Measurements from ENCODE around the gene PRSS16.
"Not testable (repeated sequence)": the region's sequence is repeated elsewhere in the genome, so short reads cannot be mapped to it uniquely, and the experiment has no call there.

PRSS16 gene

DNA sequence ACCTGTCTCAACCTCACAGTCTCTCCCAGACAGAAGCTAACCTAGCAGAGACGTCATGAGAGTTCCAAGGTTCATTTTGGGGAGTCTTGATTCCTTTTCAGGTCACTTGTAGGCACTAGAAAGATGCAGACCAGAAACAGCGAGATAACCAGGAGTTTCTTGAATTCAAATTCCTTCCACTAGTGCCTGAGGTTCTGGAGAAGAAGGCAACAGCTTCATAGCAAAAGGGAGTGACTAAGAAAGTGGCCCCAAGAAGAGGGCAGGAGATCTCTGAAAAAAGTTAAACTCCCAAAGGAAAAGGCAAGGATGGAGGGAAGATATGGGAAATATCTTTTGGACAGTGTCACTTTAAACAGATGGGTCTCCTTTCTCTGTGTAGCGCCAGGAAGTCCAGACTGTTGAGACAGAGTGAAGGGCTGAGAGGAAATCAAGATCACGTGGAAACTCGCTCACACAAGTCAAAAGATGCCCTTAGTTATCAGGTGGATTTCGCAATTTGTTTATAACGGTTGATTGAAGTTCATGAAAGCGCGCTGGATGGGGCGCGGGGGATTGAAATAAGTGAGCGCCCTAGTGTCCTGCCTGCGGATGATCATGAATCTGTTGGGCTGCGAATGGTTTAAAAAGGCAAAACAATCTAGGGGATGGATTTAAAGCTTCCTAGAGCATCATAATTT lies 4.8 kb upstream of the PRSS16 start:
- DNase-seq (ENCODE audit: low read depth in 2 of 2), result no peak

DNA sequence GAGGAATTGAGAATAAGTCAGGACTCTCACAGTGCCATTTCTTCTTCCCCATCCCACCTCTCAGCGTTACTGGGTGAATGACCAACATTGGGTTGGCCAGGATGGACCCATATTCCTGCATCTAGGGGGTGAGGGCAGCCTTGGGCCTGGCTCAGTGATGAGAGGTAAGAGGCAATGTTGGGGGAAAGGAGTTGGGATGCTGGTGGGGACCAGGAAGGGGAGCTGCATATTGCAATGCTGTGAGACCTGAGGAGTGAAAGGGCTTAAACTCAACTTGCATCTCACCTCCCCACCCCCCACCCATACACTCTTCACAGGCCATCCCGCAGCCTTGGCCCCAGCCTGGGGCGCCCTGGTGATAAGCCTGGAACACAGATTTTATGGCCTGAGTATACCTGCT lies 1.3 kb downstream of the PRSS16 start:
- DNase-seq (ENCODE audit: low read depth in 2 of 2), result no peak

DNA sequence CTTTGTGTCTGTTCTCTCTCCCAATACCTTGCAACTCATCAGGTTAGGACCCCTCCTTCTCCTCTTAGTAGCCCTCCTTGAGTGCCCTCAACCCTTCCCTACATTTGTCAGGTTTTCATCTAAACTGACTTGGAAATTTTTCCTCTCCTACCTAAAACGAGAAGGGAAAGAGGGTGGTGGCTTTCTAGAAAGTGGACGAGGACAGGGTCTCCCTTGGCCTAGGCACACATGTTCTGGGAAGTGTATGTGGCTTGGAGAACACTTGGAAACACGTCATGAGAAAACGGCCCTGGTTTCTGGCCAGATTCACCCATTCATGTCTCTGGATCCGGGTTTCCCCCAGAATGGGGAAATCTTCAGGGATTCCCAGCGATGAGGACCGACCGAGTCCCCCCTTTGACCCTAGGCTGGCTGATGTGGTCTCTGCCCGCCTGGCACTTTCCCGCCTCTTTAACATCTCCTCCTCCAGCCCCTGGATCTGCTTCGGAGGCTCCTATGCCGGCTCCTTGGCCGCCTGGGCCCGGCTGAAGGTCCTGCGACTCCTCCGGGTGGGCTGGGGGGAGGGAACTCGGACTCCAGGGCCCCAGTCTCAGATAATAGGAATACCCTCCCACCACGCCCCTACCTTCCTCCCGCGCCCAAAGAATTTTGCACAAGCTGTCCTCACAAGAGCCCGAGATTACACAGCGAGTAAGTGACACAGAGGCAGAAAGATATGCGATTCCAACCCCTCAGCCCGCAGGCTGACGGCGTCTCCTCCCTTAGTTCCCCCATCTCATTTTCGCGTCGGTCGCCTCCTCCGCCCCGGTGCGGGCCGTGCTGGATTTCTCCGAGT lies 3.0 kb downstream of the PRSS16 start:
- DNase-seq (ENCODE audit: low read depth in 2 of 2), result no peak

DNA sequence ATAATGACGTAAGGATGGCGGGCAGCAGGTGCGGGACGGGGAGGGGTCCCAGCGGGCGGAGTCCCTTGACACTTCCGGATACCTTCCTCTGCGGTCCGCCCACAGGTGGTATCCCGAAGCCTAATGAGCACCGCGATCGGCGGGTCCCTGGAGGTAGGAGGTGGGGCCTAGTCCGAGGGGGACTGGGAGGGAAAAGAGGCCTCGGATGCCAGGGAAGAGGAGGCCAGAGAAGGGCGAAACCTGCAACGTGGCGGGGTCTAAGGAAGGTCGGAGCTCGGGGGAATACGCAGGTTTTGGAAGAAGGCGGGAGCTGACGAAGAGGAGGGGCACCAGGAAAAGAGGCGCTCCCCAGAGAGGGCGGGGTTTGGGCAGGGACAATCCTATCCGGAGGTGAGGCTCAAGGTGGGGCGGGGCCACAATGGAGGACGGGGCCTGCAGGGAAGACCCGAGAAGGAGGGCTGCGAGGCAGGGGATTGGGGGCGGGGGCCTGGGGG lies 3.7 kb downstream of the PRSS16 start:
- DNase-seq (ENCODE audit: low read depth in 2 of 2), result peak; percentile 43 to 59

DNA sequence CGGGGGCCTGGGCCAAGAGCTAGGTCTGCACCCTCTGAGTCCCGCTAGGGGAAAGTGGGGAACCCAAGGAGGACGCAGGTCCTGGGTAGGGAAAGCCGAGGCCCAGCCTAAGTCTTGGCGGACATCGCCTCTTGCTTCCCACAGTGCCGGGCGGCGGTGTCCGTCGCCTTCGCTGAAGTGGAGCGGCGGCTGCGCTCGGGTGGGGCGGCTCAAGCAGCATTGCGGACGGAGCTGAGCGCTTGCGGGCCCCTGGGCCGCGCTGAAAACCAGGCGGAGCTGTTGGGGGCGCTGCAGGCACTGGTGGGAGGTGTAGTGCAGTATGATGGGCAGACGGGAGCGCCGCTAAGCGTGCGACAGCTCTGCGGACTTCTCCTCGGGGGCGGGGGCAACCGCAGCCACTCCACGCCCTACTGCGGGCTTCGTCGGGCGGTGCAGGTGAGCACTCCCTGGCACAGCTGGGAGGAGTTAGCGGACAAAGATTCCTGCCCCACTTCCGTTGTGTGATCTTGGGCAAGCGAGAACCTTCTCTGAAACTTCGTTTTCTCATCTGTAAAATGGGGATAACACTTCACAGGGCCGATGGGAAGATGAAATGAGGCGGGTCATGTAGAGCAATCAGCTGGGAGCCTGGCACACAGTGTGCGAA lies 4.2 kb downstream of the PRSS16 start:
- peak; percentile 30 to 47 for DNase-seq (ENCODE audit: low read depth in 2 of 2)

DNA sequence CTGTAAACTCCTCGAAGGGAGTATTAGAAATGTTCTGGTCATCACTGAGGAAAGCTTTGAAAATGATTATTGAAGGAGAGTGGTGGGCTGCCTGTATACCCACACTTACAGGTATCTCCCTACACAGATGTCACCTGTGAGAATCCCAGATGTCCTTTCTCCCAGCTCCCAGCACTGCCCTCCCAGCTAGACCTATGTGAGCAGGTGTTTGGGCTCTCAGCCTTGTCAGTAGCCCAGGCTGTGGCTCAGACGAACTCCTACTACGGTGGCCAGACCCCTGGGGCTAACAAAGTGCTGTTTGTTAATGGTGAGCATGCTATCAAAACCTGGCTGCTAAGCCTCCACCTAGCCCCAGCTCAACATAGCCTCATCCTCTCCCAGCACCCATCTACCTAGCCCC lies 7.1 kb downstream of the PRSS16 start:
- DNase-seq (ENCODE audit: low read depth in 2 of 2), result no peak

DNA sequence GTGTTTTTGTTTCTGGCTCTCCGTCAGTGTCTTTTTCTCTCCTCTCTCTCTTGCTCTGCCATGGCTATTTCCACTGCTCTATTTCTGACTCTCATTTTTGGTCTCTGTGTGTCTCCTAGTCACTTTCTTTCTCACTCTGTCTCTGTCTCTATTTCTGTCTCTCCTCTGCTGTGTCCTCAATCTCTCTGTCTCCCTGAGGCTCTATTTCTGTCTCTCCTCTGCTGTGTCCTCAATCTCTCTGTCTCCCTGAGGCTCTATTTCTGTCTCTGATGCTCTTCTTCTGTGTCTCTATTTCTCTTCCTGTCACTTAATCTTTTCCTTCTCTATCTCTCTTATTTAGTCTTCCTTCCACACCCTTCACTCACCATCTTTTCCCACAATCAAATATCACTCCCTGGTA lies 8.4 kb downstream of the PRSS16 start:
- no peak for DNase-seq (ENCODE audit: low read depth in 2 of 2)

DNA sequence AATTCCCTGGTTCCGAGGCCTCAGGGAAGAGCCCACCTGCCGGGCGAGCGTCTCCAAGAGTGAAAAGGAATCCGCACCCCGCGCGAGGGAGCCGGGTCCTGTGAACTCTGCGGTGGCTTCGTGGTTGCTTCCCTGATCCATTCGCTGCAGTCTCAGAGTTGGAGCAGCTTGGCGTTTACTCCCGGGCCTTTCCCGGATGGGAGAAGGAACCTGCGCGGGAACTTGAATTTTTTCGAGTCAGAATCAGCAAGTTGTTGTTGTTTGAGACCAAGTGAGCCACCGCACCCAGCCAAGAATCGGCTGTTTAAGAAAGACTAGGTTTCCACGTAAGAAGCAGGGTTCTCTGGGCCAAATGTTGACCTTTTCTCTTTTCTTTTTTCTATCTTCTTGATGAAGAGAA lies 12.9 kb downstream of the PRSS16 start:
- no peak for DNase-seq (ENCODE audit: low read depth in 2 of 2)

DNA sequence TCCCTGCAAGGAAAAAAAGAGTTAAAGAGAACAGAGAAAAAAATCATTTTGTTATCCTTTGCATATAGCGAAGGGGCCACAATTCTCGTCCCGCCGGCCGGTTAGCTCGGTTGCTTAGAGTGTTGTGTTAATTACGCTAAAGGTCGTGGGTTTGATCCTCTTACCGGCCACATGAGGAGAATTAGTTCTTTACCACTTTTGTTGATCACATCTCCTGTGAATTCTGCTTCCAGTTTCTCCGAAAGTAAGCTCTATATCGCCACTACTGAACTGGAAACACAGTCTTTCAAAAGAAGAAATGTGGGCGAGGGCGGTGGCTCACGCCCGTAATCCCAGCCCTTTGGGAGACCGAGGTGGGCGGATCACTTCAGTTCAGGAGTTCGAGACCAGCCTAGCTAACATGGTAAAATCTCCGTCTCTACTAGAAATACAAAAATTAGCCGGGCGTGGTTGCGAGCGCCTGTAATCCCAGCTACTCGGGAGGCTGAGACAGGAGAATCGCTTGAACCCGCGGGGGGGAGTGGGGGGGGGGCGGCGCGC lies 13.4 kb downstream of the PRSS16 start:
- no peak for DNase-seq (ENCODE audit: low read depth in 2 of 2)

DNA sequence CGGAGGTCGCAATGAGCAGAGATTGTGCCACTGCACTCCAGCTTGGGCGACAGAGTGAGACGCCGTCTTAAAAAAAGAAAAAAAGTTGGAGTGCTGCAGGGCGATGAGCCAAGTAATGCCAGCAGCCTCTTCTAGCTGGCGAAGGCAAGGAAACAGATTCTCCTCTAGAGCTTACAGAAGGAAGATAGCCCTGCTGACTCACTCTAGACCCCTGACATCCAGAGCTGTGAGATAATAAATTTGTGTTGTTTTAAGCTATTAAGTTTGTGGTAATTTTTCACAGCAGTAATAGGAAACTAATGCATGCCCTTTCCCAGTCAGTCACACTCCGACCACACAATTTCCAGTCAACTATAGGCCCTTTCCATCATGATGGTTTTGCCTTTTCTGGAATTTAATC lies 16.4 kb downstream of the PRSS16 start:
- DNase-seq (ENCODE audit: low read depth in 2 of 2), result no peak

DNA sequence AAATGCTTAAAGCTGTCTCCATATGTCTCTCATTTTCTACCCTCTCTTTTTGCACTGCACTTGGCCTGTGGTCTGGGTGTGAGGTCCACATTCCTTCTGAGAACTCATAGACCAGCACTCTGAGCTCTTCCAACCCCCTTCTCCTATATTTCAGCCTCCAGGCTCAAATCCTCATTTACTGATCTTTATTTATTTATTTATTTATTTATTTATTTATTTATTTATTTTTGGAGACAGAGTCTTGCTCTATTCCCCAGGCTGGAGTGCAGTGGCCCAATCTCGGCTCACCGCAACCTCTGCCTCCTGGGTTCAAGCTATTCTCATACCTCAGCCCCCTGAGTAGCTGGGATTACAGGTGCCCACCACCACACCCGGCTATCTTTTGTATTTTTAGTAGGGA lies 19.5 kb downstream of the PRSS16 start:
- not testable (repeated sequence) for DNase-seq (ENCODE audit: low read depth in 2 of 2)

DNA sequence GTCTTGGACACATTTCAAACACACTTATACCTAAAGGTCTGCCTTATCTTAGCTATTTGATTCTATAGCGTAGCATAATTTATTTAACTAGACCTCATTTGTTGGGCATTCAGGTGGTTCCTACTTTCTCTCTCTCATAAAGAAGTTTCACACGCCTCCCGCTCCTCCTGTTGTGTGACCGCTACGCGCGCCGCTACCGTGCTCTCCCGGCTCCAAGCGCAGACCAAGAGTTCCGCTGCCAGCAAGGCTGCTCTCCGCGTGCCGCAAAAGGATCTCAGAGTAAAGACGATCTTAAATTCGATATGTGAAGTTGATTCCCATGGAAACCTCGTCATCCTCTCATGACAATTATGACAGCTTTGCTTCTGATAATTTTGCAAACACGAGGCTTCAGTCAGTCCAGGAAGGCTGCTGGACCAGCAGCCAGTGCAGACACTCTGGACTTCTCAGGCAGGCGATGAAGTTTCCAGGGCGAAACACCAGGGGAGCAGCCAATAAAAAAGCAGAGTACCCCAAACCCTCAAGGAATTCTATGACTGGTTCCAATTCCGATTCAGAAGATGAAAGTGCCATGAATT lies 20.4 kb downstream of the PRSS16 start:
- no peak for DNase-seq (ENCODE audit: low read depth in 2 of 2)

DNA sequence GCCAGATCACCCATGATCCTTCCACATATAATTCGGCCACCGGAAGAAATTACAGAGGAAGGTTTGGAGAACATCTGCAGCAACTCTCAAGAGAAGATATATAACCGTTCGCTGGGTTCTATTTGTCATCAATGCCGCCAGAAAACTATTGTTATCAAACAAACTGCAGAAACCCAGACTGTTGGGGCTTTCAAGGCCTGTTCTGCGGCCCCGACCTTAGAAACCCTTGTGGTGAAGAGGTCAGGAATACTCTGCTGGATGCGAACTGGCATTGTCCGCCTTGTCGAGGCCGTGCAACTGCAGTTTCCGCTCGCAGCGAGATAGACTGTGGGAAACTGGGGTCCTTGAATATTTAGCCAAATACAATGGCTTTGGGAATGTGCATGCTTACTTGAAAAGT lies 21.3 kb downstream of the PRSS16 start:
- no peak for DNase-seq (ENCODE audit: low read depth in 2 of 2)

DNA sequence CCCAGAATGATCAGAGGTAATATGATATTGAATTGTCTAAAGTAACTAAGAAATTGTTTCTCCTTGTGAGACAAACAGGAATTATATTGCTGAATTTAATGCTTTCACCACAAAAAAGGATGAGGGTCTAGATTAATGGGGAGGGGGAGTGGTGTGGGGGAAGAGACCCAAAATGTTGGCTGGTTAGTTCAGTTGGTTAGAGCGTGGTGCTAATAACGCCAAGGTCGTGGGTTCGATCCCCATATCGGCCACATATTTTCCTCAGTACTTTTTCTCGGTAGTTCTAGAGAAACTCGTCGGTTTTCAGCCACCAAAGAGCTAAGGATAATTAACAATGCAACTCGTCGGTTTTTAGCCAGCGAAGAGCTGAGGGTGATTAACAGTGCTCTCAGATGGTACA lies 26.3 kb downstream of the PRSS16 start:
- no peak for DNase-seq (ENCODE audit: low read depth in 2 of 2)

DNA sequence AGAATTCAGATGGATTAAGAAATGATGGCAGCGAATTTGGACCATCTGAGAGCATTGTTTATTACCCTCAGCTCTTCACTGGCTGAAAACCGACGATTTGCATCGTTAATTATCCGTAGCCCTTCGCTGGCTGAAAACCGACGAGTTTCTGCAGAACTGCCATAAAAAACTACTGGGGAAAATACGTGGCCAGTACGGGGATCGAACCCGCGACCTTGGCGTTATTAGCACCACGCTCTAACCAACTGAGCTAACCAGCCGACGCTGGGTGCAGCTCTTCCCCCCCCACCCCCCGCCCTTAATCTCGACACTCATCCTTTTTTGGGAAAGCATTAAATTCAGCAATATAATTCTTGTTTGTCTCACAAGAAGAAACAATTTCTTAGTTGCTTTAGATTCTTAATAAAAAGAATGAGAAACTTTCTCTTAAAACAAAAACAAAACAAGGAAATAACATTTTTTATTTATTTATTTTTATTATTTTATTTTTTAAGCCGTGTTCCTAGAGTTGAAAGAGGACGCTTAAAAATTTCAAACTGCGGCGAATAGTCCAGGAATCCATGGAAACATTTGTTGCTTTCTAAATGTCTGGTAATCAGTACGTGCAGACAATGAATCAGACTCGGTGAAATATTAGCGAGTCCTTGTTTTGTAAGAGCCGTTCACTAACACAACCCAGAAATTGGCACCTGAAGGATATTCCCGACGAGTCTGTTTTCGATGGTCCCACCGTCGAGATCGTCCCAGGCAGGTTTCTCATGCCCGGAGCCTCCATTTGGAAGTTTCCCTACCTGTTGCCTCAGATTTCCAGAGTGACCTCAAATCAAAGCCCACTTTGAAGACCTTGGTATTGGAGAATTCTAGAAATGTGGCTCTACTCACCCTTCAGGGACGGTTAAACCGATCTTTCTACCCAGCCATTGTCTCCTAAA lies 27.8 kb downstream of the PRSS16 start:
- no peak for DNase-seq (ENCODE audit: low read depth in 2 of 2)

DNA sequence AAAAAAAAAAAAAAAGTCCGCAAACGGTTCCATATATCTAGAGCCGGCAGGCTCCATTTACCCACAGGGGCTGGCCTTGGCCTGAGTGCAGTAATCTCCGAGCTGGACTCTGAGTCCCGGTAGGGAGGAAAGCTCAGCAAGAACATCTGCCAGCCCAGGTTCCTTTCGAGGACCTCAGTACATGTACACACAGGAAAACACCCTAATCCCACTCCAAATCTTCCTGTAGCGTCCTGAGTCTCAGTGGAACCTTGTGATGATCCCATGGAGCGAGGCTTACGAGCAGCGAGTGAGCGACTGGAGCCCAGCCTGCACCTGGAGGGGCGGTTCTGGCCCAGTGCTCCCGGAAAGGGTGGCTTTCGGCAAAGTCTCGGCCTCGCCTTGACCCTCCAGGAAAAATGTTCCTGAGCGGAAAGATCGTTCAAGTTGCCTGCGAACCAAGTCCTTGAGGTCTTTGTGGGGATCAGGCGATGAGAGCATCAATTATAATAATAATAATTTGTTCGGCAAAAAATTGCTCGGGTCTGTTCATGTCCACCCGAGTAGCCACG lies 32.1 kb downstream of the PRSS16 start:
- DNase-seq (ENCODE audit: low read depth in 2 of 2), result no peak

DNA sequence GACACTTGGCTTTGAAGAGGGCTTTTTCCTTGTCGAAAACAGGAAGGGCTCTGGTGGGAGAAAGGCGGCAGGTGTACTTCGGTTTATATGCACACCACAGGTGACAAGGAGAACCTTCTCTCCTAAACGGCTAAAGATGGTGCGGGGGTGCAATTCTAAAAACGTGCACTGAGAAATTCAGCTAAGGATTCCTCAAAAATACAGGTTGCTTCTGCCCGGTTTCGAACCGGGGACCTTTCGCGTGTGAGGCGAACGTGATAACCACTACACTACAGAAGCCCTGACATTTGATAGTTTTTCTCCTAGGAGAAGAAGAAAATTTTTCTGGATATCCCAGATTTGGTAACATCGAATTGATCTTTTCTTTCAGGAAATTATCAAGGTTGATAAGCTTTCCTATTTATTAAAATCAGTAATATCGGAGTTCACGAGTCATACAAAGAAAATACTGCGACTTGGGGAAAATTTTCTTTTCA lies 32.6 kb downstream of the PRSS16 start:
- peak in 1 of 2 donors; percentile 14 for DNase-seq (ENCODE audit: low read depth in 2 of 2)

DNA sequence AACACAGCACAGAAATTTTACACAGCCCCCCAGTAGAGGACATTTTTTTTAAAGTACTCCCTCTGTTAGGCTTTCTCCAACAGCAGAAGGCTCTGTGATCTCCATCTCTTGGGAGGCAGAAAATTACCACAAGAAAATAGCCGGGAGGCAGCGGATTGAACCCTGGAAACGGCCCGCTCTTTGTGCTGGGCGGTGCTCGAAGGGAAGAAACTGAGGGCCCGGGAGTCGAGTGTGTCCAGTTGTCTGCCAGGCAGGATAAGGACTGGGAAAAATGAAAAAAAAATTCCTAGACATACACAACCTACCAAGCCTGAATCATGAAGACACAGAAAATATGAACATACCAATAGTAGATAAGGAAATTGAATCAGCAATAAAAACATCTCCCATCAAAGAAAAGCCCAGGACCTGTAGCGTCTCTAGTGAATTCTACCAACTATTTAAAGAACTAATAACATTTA lies 33.1 kb downstream of the PRSS16 start:
- DNase-seq (ENCODE audit: low read depth in 2 of 2), result no peak

DNA sequence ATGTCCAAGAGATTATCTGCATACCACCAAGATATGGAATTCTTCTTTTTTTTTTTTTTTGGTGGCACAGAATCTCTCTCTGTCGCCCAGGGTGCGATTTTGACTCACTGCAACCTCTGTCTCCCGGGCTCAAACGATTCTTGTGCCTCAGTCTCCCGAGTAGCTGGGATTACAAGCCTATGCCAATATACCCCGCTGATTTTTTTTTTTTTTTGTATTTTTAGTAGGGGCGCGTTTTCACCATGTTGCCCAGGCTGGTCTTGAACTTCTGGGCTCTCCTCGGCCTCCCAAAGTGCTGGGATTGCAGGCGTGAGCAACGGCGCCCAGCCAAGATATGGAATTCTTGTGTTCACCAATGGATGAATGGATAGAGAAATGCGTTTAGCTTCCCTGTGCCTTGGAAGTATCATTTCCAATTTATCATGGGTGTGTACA lies 33.6 kb downstream of the PRSS16 start:
- no peak for DNase-seq (ENCODE audit: low read depth in 2 of 2)

DNA sequence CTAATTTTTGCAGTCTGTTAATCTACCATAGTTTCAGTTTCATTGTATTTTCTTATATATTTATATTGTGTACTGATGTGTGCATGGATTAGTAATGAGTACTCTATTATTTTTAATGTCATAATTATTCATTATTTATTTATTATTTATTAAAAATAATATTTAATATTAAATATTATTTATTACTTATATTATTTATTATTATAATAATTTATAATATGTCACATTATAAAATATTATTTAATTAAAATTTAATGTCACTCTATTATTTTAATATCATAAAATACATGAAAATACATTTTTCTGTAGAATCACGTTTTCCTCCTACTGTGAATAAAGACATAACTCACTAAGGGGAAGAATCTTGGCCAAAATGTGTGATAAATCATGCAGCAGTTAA lies 34.1 kb downstream of the PRSS16 start:
- DNase-seq (ENCODE audit: low read depth in 2 of 2), result no peak

All from stimulated activated CD4-positive, alpha-beta T cell treated with anti-CD3 and anti-CD28 coated beads, Interleukin-1b, Interleukin-23, amount 100 ng/mL, for 4 hours (primary cell).